GM23338 (cell line): ENCODE measurements around the gene CIAO1.

Source experiments
- CREB1 ChIP-seq: fragments of 250-450 bp; sonication (Bioruptor Pico); IDR thresholded peaks from 2 replicates; pipeline ENCODE4 v1.5.0; 2020; ENCODE audit warnings: low read depth, mild to moderate bottlenecking, moderate library complexity
- ETS1 ChIP-seq: IDR thresholded peaks from 2 replicates; pipeline ENCODE4 v1.6.1; 2016; ENCODE audit warnings: antibody characterized with exemption
- EZH2 ChIP-seq: fragments of 200-600 bp; sonication (generic); IDR thresholded peaks from one replicate; pipeline ENCODE4 v1.8.0; 2017; ENCODE audit warnings: antibody characterized with exemption, mild to moderate bottlenecking, low read depth; ENCODE audit not compliant: unreplicated experiment
- EZH2phosphoT487 ChIP-seq: fragments of 200-600 bp; sonication (generic); IDR thresholded peaks from one replicate; pipeline ENCODE4 v1.8.1; 2018; ENCODE audit warnings: antibody characterized with exemption; ENCODE audit not compliant: unreplicated experiment
- POLR2AphosphoS5 ChIP-seq: IDR thresholded peaks from 2 replicates; pipeline ENCODE4 v1.6.1; 2016; ENCODE audit warnings: antibody characterized with exemption, low read depth
- REST ChIP-seq: IDR thresholded peaks from one replicate; pipeline ENCODE4 v1.6.1; 2018; ENCODE audit warnings: antibody characterized with exemption; ENCODE audit not compliant: unreplicated experiment
- ZNF114 ChIP-seq: fragments of 250-450 bp; sonication (Bioruptor Pico); IDR thresholded peaks from 2 replicates; pipeline ENCODE4 v1.5.0; 2020; ENCODE audit warnings: mild to moderate bottlenecking, moderate library complexity
- TF ChIP-seq, protein P1 (sequence below), 2 experiments: fragments of 200-600 bp in 1 of 2; sonication (generic) in 1 of 2; conservative IDR thresholded peaks; 2 replicates each; pipeline versions ENCODE4 v1.5.1 to v1.6.1; 2016 to 2017; ENCODE audit warnings: antibody characterized with exemption in 2 of 2, low read depth in 2 of 2, mild to moderate bottlenecking in 2 of 2, moderate library complexity in 1 of 2
- TF ChIP-seq, protein P2 (sequence below): fragments of 250-450 bp; sonication (Bioruptor Pico); IDR thresholded peaks from 2 replicates; pipeline ENCODE4 v1.5.0; 2020; ENCODE audit warnings: mild to moderate bottlenecking, moderate library complexity

GRCh38 chr2:96218508-96219131 lies 47.4 kb upstream of the CIAO1 start:
- TF ChIP-seq, protein P1, sequence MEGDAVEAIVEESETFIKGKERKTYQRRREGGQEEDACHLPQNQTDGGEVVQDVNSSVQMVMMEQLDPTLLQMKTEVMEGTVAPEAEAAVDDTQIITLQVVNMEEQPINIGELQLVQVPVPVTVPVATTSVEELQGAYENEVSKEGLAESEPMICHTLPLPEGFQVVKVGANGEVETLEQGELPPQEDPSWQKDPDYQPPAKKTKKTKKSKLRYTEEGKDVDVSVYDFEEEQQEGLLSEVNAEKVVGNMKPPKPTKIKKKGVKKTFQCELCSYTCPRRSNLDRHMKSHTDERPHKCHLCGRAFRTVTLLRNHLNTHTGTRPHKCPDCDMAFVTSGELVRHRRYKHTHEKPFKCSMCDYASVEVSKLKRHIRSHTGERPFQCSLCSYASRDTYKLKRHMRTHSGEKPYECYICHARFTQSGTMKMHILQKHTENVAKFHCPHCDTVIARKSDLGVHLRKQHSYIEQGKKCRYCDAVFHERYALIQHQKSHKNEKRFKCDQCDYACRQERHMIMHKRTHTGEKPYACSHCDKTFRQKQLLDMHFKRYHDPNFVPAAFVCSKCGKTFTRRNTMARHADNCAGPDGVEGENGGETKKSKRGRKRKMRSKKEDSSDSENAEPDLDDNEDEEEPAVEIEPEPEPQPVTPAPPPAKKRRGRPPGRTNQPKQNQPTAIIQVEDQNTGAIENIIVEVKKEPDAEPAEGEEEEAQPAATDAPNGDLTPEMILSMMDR (conservative IDR thresholded peaks at IDR 0.05; ENCODE audit: low read depth in 2 of 2) = no peak
- no peak for TF ChIP-seq EZH2
- no peak for TF ChIP-seq POLR2AphosphoS5
- TF ChIP-seq EZH2phosphoT487 = no peak
- TF ChIP-seq, protein P2, sequence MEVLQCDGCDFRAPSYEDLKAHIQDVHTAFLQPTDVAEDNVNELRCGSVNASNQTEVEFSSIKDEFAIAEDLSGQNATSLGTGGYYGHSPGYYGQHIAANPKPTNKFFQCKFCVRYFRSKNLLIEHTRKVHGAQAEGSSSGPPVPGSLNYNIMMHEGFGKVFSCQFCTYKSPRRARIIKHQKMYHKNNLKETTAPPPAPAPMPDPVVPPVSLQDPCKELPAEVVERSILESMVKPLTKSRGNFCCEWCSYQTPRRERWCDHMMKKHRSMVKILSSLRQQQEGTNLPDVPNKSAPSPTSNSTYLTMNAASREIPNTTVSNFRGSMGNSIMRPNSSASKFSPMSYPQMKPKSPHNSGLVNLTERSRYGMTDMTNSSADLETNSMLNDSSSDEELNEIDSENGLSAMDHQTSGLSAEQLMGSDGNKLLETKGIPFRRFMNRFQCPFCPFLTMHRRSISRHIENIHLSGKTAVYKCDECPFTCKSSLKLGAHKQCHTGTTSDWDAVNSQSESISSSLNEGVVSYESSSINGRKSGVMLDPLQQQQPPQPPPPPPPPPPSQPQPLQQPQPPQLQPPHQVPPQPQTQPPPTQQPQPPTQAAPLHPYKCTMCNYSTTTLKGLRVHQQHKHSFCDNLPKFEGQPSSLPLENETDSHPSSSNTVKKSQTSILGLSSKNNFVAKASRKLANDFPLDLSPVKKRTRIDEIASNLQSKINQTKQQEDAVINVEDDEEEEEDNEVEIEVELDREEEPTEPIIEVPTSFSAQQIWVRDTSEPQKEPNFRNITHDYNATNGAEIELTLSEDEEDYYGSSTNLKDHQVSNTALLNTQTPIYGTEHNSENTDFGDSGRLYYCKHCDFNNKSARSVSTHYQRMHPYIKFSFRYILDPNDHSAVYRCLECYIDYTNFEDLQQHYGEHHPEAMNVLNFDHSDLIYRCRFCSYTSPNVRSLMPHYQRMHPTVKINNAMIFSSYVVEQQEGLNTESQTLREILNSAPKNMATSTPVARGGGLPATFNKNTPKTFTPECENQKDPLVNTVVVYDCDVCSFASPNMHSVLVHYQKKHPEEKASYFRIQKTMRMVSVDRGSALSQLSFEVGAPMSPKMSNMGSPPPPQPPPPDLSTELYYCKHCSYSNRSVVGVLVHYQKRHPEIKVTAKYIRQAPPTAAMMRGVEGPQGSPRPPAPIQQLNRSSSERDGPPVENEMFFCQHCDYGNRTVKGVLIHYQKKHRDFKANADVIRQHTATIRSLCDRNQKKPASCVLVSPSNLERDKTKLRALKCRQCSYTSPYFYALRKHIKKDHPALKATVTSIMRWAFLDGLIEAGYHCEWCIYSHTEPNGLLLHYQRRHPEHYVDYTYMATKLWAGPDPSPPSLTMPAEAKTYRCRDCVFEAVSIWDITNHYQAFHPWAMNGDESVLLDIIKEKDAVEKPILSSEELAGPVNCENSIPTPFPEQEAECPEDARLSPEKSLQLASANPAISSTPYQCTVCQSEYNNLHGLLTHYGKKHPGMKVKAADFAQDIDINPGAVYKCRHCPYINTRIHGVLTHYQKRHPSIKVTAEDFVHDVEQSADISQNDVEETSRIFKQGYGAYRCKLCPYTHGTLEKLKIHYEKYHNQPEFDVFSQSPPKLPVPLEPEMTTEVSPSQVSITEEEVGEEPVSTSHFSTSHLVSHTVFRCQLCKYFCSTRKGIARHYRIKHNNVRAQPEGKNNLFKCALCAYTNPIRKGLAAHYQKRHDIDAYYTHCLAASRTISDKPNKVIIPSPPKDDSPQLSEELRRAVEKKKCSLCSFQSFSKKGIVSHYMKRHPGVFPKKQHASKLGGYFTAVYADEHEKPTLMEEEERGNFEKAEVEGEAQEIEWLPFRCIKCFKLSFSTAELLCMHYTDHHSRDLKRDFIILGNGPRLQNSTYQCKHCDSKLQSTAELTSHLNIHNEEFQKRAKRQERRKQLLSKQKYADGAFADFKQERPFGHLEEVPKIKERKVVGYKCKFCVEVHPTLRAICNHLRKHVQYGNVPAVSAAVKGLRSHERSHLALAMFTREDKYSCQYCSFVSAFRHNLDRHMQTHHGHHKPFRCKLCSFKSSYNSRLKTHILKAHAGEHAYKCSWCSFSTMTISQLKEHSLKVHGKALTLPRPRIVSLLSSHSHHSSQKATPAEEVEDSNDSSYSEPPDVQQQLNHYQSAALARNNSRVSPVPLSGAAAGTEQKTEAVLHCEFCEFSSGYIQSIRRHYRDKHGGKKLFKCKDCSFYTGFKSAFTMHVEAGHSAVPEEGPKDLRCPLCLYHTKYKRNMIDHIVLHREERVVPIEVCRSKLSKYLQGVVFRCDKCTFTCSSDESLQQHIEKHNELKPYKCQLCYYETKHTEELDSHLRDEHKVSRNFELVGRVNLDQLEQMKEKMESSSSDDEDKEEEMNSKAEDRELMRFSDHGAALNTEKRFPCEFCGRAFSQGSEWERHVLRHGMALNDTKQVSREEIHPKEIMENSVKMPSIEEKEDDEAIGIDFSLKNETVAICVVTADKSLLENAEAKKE (CRISPR knock-in tag) = no peak
- TF ChIP-seq CREB1 (CRISPR knock-in tag) = no peak
- TF ChIP-seq ETS1 = no peak
- TF ChIP-seq ZNF114 (CRISPR knock-in tag) = no peak
- TF ChIP-seq REST = no peak
